HepG2 (cell line): ENCODE results near the gene POLDIP3. TPM values are rescaled to one million over a fixed set of nuclear protein-coding genes. Genes with fewer than 3 reads are reported as not detected.

Source experiments
- AKAP8 ChIP-seq: sonication (generic); formaldehyde crosslinking; IDR thresholded peaks from 2 replicates; pipeline ENCODE4 v1.5.1; 2020; ENCODE audit warnings: mild to moderate bottlenecking, missing genetic modification reagents
- PRMT3 ChIP-seq: sonication (generic); formaldehyde crosslinking; IDR thresholded peaks from 2 replicates; pipeline ENCODE4 v1.8.1; 2022; ENCODE audit warnings: low read depth, mild to moderate bottlenecking, moderate library complexity, missing genetic modification reagents, borderline replicate concordance
- REXO4 ChIP-seq: sonication (generic); formaldehyde crosslinking; IDR thresholded peaks from 2 replicates; pipeline ENCODE4 v1.8.0; 2022; ENCODE audit warnings: missing genetic modification reagents, mild to moderate bottlenecking, borderline replicate concordance
- STAT6 ChIP-seq: sonication (generic); formaldehyde crosslinking; IDR thresholded peaks from 2 replicates; pipeline ENCODE4 v1.4.0; 2020; ENCODE audit warnings: missing genetic modification reagents, mild to moderate bottlenecking, borderline replicate concordance
- TAF15 ChIP-seq: fragments of 200-400 bp; formaldehyde crosslinking; IDR thresholded peaks from one replicate; pipeline ENCODE4 v1.6.1; 2018; ENCODE audit warnings: mild to moderate bottlenecking, low read depth, low read length; ENCODE audit not compliant: poor library complexity, severe bottlenecking
- ZNF557 ChIP-seq: sonication (generic); formaldehyde crosslinking; IDR thresholded peaks from 2 replicates; pipeline ENCODE4 v1.4.0; 2020; ENCODE audit warnings: missing genetic modification reagents
- ZNF660 ChIP-seq: sonication (generic); formaldehyde crosslinking; IDR thresholded peaks from 2 replicates; pipeline ENCODE4 v1.5.1; 2020; ENCODE audit warnings: mild to moderate bottlenecking, low read depth, missing genetic modification reagents, borderline replicate concordance
- ZNF782 ChIP-seq: sonication (generic); formaldehyde crosslinking; IDR thresholded peaks from 2 replicates; pipeline ENCODE4 v1.4.0; 2020; ENCODE audit warnings: missing genetic modification reagents, mild to moderate bottlenecking, borderline replicate concordance
- ZSCAN9 ChIP-seq: IDR thresholded peaks from 2 replicates; pipeline ENCODE4 v1.6.1; 2016; ENCODE audit warnings: borderline replicate concordance
- polyA plus RNA-seq, 8 experiments: library from polyadenylated mRNA; depleted of rRNA in 3 of 8; stranded (reverse) in 7 of 8; unstranded in 1 of 8; fragments of >200 nt; fragmentation: Illumina TruSeq in 4 of 8; extraction: Trizol in 4 of 8; gene quantifications; 2 replicates each; pipeline versions ENCODE4 v1.2.1 to v1.2.3, GENCODE V29; 2011 to 2016; ENCODE audit warnings: low read depth in 4 of 8, missing spikeins in 1 of 8, mixed read lengths in 1 of 8; ENCODE audit not compliant: insufficient read depth in 1 of 8
- total RNA-seq, 5 experiments: library from RNA; depleted of rRNA; stranded (reverse); fragments of >200 nt; fragmentation: Illumina TruSeq; extraction: Trizol; gene quantifications; 2 replicates each; pipeline ENCODE4 v1.2.3, GENCODE V29; 2016; ENCODE audit warnings: low read depth in 1 of 5
- TF ChIP-seq, protein P1 (sequence below): sonication (generic); formaldehyde crosslinking; IDR thresholded peaks from 2 replicates; pipeline ENCODE4 v1.8.0; 2022; ENCODE audit warnings: missing genetic modification reagents, mild to moderate bottlenecking, moderate library complexity, borderline replicate concordance

Gene POLDIP3
- total and polyA plus RNA-seq, 2 of the 13 experiments (the other 11 are each of a cell fraction or from before 2014, with no cell fraction given): 45.8 to 47.4 TPM

DNA sequence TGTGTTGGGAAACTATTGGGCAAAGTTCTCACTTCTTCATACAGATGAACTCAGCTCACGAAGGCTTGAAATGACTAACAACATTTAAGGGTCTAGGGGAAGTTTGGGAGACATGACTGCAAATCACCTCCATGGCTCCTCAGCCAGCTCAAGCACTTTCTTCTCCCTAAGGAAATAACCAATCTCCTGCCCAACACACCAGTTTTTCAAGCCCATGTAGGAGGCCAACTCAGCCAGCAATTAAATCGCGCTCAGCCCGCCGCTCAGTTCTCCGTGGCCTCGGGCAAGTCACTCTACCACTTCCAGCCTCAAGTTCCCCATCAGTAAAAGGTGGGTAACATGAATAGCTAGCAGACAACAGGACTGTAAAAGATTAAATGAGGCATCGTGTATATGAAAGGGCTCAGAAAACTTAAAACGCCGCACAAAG lies 796 bp downstream of the POLDIP3 start (continued):
- TF ChIP-seq PRMT3 (CRISPR knock-in tag) (no peak), ZNF660 (CRISPR knock-in tag) (no peak), TAF15 (no peak), ZSCAN9 (0 out of 2 replicates have a peak, but pooled peaks have one; percentile 29), AKAP8 (CRISPR knock-in tag) (0 out of 2 replicates have a peak, but pooled peaks have one; percentile 5), REXO4 (no peak), ZNF557 (CRISPR knock-in tag) (no peak), ZNF782 (CRISPR knock-in tag) (no peak), STAT6 (no peak)
- TF ChIP-seq, protein P1, sequence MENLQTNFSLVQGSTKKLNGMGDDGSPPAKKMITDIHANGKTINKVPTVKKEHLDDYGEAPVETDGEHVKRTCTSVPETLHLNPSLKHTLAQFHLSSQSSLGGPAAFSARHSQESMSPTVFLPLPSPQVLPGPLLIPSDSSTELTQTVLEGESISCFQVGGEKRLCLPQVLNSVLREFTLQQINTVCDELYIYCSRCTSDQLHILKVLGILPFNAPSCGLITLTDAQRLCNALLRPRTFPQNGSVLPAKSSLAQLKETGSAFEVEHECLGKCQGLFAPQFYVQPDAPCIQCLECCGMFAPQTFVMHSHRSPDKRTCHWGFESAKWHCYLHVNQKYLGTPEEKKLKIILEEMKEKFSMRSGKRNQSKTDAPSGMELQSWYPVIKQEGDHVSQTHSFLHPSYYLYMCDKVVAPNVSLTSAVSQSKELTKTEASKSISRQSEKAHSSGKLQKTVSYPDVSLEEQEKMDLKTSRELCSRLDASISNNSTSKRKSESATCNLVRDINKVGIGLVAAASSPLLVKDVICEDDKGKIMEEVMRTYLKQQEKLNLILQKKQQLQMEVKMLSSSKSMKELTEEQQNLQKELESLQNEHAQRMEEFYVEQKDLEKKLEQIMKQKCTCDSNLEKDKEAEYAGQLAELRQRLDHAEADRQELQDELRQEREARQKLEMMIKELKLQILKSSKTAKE (CRISPR knock-in tag): no peak
